H7 (cell line): ENCODE measurements around the gene COPA. TPM values are rescaled to one million over a fixed set of nuclear protein-coding genes. Genes with fewer than 3 reads are reported as not detected.

Source experiments
- DNase-seq: peaks from one replicate; pipeline ENCODE4 v3.0.0; 2012
- H3K27me3 ChIP-seq: 2 replicates; pipeline ENCODE4 v1.6.0; 2011; ENCODE audit warnings: mild to moderate bottlenecking, low read length; ENCODE audit not compliant: control insufficient read depth, insufficient read depth
- H3K36me3 ChIP-seq: replicated peaks from 2 replicates; pipeline ENCODE4 v1.5.1; 2011; ENCODE audit warnings: low read length; ENCODE audit not compliant: control insufficient read depth, insufficient read depth
- H3K4me3 ChIP-seq: 2 replicates; pipeline ENCODE4 v1.5.1; 2011; ENCODE audit warnings: low read depth, mild to moderate bottlenecking, control low read depth, low read length, moderate library complexity; ENCODE audit not compliant: insufficient read depth
- total RNA-seq: library from RNA; depleted of rRNA; stranded (reverse); fragments of >200 nt; shearing (Covaris generic); gene quantifications from 2 replicates; pipeline ENCODE4 v1.2.3, GENCODE V29; 2014

Gene COPA
- total RNA-seq, 1 experiment from 2014 or later = 175 TPM

GRCh38 chr1:160367934-160368923 is 25.2 kb upstream of the COPA start:
- Histone ChIP-seq H3K36me3 (no peaks in the 10 kb centered on the region), H3K4me3 (no peak overlapping the region), H3K27me3 (no peaks in the 10 kb centered on the region)
- DNase-seq = no peak

GRCh38 chr1:160367516-160367900 is 24.5 kb upstream of the COPA start:
- DNase-seq = no peak
- Histone ChIP-seq H3K36me3 (no peaks in the 10 kb centered on the region), H3K27me3 (no peaks in the 10 kb centered on the region), H3K4me3 (no peak overlapping the region)

GRCh38 chr1:160366731-160367515 is 23.9 kb upstream of the COPA start, which contains the start of gene NHLH1:
TSS of gene NHLH1 (plus strand) at chr1:160367071. CDS start at chr1:160370732, 3,661 bp downstream.
- no peaks in the 10 kb centered on the region for H3K36me3 ChIP-seq
- DNase-seq = peak; percentile 91
- H3K4me3 ChIP-seq = no peak within 1 kb of the TSS
- H3K27me3 ChIP-seq = no peaks in the 10 kb centered on the region

GRCh38 chr1:160365325-160365724 is 22.3 kb upstream of the COPA start:
- DNase-seq = peak; percentile 47
- Histone ChIP-seq H3K27me3 (no peaks in the 10 kb centered on the region), H3K36me3 (no peaks in the 10 kb centered on the region), H3K4me3 (no peak overlapping the region)

GRCh38 chr1:160363951-160364735 is 21.1 kb upstream of the COPA start:
- Histone ChIP-seq H3K4me3 (no peak overlapping the region), H3K36me3 (peaks cover 3% of the 10 kb centered on the region; the same call in 1 of the 2 replicates), H3K27me3 (no peaks in the 10 kb centered on the region)
- no peak for DNase-seq

- peak; percentile 68 for DNase-seq
Measured at GRCh38 chr1:160363010-160363409, 20.0 kb upstream of the COPA start.

GRCh38 chr1:160362168-160362957 is 19.3 kb upstream of the COPA start:
- Histone ChIP-seq H3K27me3 (no peaks in the 10 kb centered on the region), H3K36me3 (peaks cover 9% of the 10 kb centered on the region; the same call in 1 of the 2 replicates), H3K4me3 (no peak overlapping the region)
- peak; percentile 70 for DNase-seq

More at GRCh38 chr1:160363010-160363409, 20.0 kb upstream of the COPA start:
- no peak overlapping the region for H3K4me3 ChIP-seq
- H3K27me3 ChIP-seq = no peaks in the 10 kb centered on the region
- H3K36me3 ChIP-seq = peaks cover 5% of the 10 kb centered on the region; the same call in 1 of the 2 replicates

- Histone ChIP-seq H3K27me3 (no peaks in the 10 kb centered on the region), H3K4me3 (no peak overlapping the region), H3K36me3 (peaks cover 13% of the 10 kb centered on the region)
- no peak for DNase-seq
Measured at GRCh38 chr1:160361814-160362167, 18.7 kb upstream of the COPA start.

- H3K27me3 ChIP-seq = no peaks in the 10 kb centered on the region
- H3K4me3 ChIP-seq = no peak overlapping the region
- peaks cover 17% of the 10 kb centered on the region for H3K36me3 ChIP-seq
- DNase-seq = no peak
Measured at GRCh38 chr1:160361199-160361598, 18.1 kb upstream of the COPA start.

- DNase-seq = no peak
- H3K36me3 ChIP-seq = peaks cover 27% of the 10 kb centered on the region
- no peaks in the 10 kb centered on the region for H3K27me3 ChIP-seq
- no peak overlapping the region for H3K4me3 ChIP-seq
Measured at GRCh38 chr1:160360227-160360695, 17.2 kb upstream of the COPA start.

GRCh38 chr1:160359559-160360226 is 16.6 kb upstream of the COPA start:
- no peak for DNase-seq

GRCh38 chr1:160358073-160358472 is 15.0 kb upstream of the COPA start:
- peaks cover 41% of the 10 kb centered on the region for H3K36me3 ChIP-seq
- H3K27me3 ChIP-seq = no peaks in the 10 kb centered on the region
- DNase-seq = no peak
- H3K4me3 ChIP-seq = no peak overlapping the region

More at GRCh38 chr1:160359559-160360226, 16.6 kb upstream of the COPA start:
- H3K36me3 ChIP-seq = peaks cover 33% of the 10 kb centered on the region
- no peaks in the 10 kb centered on the region for H3K27me3 ChIP-seq
- H3K4me3 ChIP-seq = no peak overlapping the region
